B cell (primary cell): ENCODE measurements around the gene BRAF. TPM values are rescaled to one million over a fixed set of nuclear protein-coding genes. Genes with fewer than 3 reads are reported as not detected.

ENCODE experiments used
- ATAC-seq: fragments of 200-7000 bp; cut with Tn5 transposase; one replicate; pipeline ENCODE4 v1.10.0; 2021; ENCODE audit warnings: low read depth, mild to moderate bottlenecking, moderate number of reproducible peaks, moderate library complexity
- CTCF ChIA-PET: fragments of 350-600 bp; sonication (Branson Sonifier 250); formaldehyde crosslinking; loops from one replicate; lab custom pipeline; 2021; ENCODE audit warnings: antibody characterized with exemption, inconsistent platforms; lab: Charles Lee
- POLR2A ChIA-PET: fragments of 350-600 bp; sonication (Branson Sonifier 250); formaldehyde crosslinking; loops from one replicate; lab custom pipeline; 2021; ENCODE audit warnings: antibody characterized with exemption; lab: Charles Lee
- DNase-seq: peaks from one replicate; pipeline ENCODE4 v3.0.0; 2013
- H2AFZ ChIP-seq: 2 replicates; pipeline ENCODE4 v1.6.1; 2012; ENCODE audit warnings: mild to moderate bottlenecking, low read depth, low read length; ENCODE audit not compliant: insufficient read depth, poor library complexity, severe bottlenecking
- H3K27ac ChIP-seq, 2 donors: 1 replicate in 1 of 2; 2 replicates in 1 of 2; pipeline ENCODE4 v1.5.1; 2012 to 2013; ENCODE audit warnings: low read length in 2 of 2, mild to moderate bottlenecking in 2 of 2, moderate library complexity in 1 of 2
- H3K27me3 ChIP-seq, 4 experiments: fragments of 200-600 bp in 1 of 4; sonication (generic) in 1 of 4; replicated peaks in 1 of 4; 1 replicate in 2 of 4; 2 replicates in 2 of 4; pipeline versions ENCODE4 v1.6.1 to v1.7.0; 2013 to 2016; ENCODE audit warnings: low read length in 3 of 4, mild to moderate bottlenecking in 2 of 4, mixed read lengths in 1 of 4, moderate library complexity in 1 of 4; ENCODE audit not compliant: insufficient read depth in 4 of 4, control insufficient read depth in 3 of 4; ENCODE audit errors: control extremely low read depth in 1 of 4
- H3K36me3 ChIP-seq, 2 experiments: replicated peaks in 1 of 2; 1 replicate in 1 of 2; 2 replicates in 1 of 2; pipeline versions ENCODE4 v1.6.1 to v1.7.1; 2013; ENCODE audit warnings: low read length in 1 of 2; ENCODE audit not compliant: insufficient read depth in 2 of 2, control insufficient read depth in 1 of 2; ENCODE audit errors: control extremely low read depth in 1 of 2, extremely low read depth in 1 of 2
- H3K4me1 ChIP-seq, 2 donors: fragments of 200-600 bp in 1 of 2; sonication (generic) in 1 of 2; 1 replicate in 1 of 2; 2 replicates in 1 of 2; pipeline versions ENCODE4 v1.5.1 to v1.6.1; 2013 to 2017; ENCODE audit warnings: low read length in 2 of 2; ENCODE audit not compliant: control insufficient read depth in 2 of 2, insufficient read depth in 2 of 2
- H3K4me2 ChIP-seq: replicated peaks from 2 replicates; pipeline ENCODE3; 2012; ENCODE audit warnings: mild to moderate bottlenecking, low read depth, low read length; ENCODE audit not compliant: poor library complexity, severe bottlenecking
- H3K4me3 ChIP-seq, 5 experiments: fragments of 200-600 bp in 1 of 5; sonication (generic) in 1 of 5; 1 replicate in 3 of 5; 2 replicates in 2 of 5; pipeline versions ENCODE4 v1.5.1 to v1.7.0; 2011 to 2016; ENCODE audit warnings: low read length in 4 of 5, mild to moderate bottlenecking in 4 of 5, low read depth in 2 of 5, control low read depth in 1 of 5, moderate library complexity in 1 of 5; ENCODE audit not compliant: insufficient read depth in 1 of 5; ENCODE audit errors: control extremely low read depth in 1 of 5, extremely low read depth in 1 of 5
- H3K79me2 ChIP-seq: fragments of 200-600 bp; sonication (generic); one replicate; pipeline ENCODE4 v1.6.0; 2016; ENCODE audit warnings: low read length; ENCODE audit not compliant: control insufficient read depth, insufficient read depth
- H3K9ac ChIP-seq: fragments of 200-600 bp; sonication (generic); 2 replicates; pipeline ENCODE4 v1.6.1; 2017; ENCODE audit warnings: mild to moderate bottlenecking, low read length, moderate library complexity
- H3K9me3 ChIP-seq, 3 donors: one replicate each; pipeline versions ENCODE4 v1.6.1 to v1.7.1; 2013; ENCODE audit warnings: low read length in 2 of 3; ENCODE audit not compliant: control insufficient read depth in 2 of 3, insufficient read depth in 1 of 3; ENCODE audit errors: control extremely low read depth in 1 of 3
- H4K20me1 ChIP-seq: 2 replicates; pipeline ENCODE4 v1.6.0; 2012; ENCODE audit warnings: mild to moderate bottlenecking, low read length; ENCODE audit not compliant: insufficient read depth, control insufficient read depth, poor library complexity, severe bottlenecking
- H3K27ac Mint-ChIP-seq: one replicate; pipeline ENCODE4 v1.8.0; 2021; ENCODE audit warnings: mixed read lengths
- H3K27me3 Mint-ChIP-seq: one replicate; pipeline ENCODE4 v1.8.0; 2021; ENCODE audit warnings: mixed read lengths
- H3K4me1 Mint-ChIP-seq: one replicate; pipeline ENCODE4 v1.8.0; 2021; ENCODE audit warnings: mixed read lengths
- H3K4me3 Mint-ChIP-seq: one replicate; pipeline ENCODE4 v1.8.0; 2021; ENCODE audit warnings: mixed read lengths
- H3K9me3 Mint-ChIP-seq: one replicate; pipeline ENCODE4 v1.8.0; 2022; ENCODE audit warnings: mixed read lengths; ENCODE audit not compliant: insufficient read depth
- CTCF ChIP-seq: fragments of 200-600 bp; IDR thresholded peaks from one replicate; pipeline ENCODE4 v1.8.0; 2022; ENCODE audit warnings: antibody characterized with exemption, mild to moderate bottlenecking
- EZH2 ChIP-seq: IDR thresholded peaks from 2 replicates; pipeline ENCODE4 v1.6.1; 2012; ENCODE audit warnings: borderline replicate concordance, low read depth, mild to moderate bottlenecking, moderate library complexity, low read length; ENCODE audit not compliant: insufficient read depth, poor library complexity, severe bottlenecking
- WGBS: methylation state at CpG from one replicate; pipeline ENCODE4 v1.1.5; 2013; ENCODE audit warnings: missing lambda C conversion rate; ENCODE audit not compliant: insufficient coverage; 5-methylcytosine and 5-hydroxymethylcytosine counted together
- intact Hi-C: fragments of 100-400 bp; cut with micrococcal nuclease; formaldehyde crosslinking; loops from one replicate; pipeline ENCODE4 v1.10.0; 2022
- polyA plus RNA-seq: library from polyadenylated mRNA; depleted of rRNA; stranded (reverse); fragments of >200 nt; gene quantifications from 2 replicates; pipeline ENCODE4 v1.2.3, GENCODE V29; 2012
- total RNA-seq, 2 donors: library from RNA; stranded (reverse); fragments of 120-200 nt in 1 of 2; gene quantifications; 1 replicate in 1 of 2; 2 replicates in 1 of 2; pipeline versions ENCODE4 v1.2.3 to v1.2.4, GENCODE V29; 2013 to 2022

The BRAF gene
- total and polyA plus RNA-seq, 2 donors (not counting 1 experiment from before 2014, with no cell fraction given), result 13.5 to 90.9 TPM

- Mint-ChIP-seq H3K4me3 (no peak overlapping the region), H3K27ac (no peak overlapping the region), H3K27me3 (no peaks in the 10 kb centered on the region), H3K4me1 (peaks cover 37% of the 10 kb centered on the region), H3K9me3 (no peaks in the 10 kb centered on the region)
- H3K27ac ChIP-seq, result no peak overlapping the region
- no peak for TF ChIP-seq CTCF
- TF ChIP-seq EZH2, result no peak
- CTCF ChIA-PET, result interaction anchor here (0.7 kb wide), 1 partner anchor 133 kb away, joined by 3 read pairs; no protein-coding TSS in a partner anchor
- 100% methylated on average over 7 of the region's 9 CpGs for WGBS
- DNase-seq, result no peak
- ATAC-seq, result no peak
- peaks cover 0 to 37% of the 10 kb centered on the region in 2 experiments for H3K36me3 ChIP-seq
- no peak overlapping the region for H3K4me3 ChIP-seq
- no peak overlapping the region for H3K4me2 ChIP-seq
- H3K79me2 ChIP-seq, result peaks cover 40% of the 10 kb centered on the region
- H3K9ac ChIP-seq, result no peak overlapping the region
- H3K9me3 ChIP-seq, result no peaks in the 10 kb centered on the region
- POLR2A ChIA-PET, result no interaction called here
- no peaks in the 10 kb centered on the region for H4K20me1 ChIP-seq
- no peaks in the 10 kb centered on the region for H3K27me3 ChIP-seq
- intact Hi-C loops, result loop anchor here (10.0 kb wide), 2 partner anchors 284 to 1334 kb away; partner anchors contain the start of genes FMC1 and SLC37A3
- H2AFZ ChIP-seq, result no peak overlapping the region
- H3K4me1 ChIP-seq, result peaks cover 34 to 38% of the 10 kb centered on the region in 2 donors
Observed at GRCh38 chr7:140679186-140679585, 245.5 kb downstream of the BRAF start.

- H3K4me2 ChIP-seq, result no peak overlapping the region
- no peaks in the 10 kb centered on the region for H4K20me1 ChIP-seq
- no peak overlapping the region for H2AFZ ChIP-seq
- TF ChIP-seq EZH2, result no peak
- no peak for TF ChIP-seq CTCF
- no peak overlapping the region for H3K4me3 ChIP-seq
- 98% methylated on average over 7 of the region's 7 CpGs for WGBS
- peaks cover 39 to 43% of the 10 kb centered on the region in 2 donors for H3K4me1 ChIP-seq
- H3K36me3 ChIP-seq, result peaks cover 0 to 34% of the 10 kb centered on the region in 2 experiments
- no peak overlapping the region for H3K9ac ChIP-seq
- H3K27me3 Mint-ChIP-seq, result no peaks in the 10 kb centered on the region
- H3K79me2 ChIP-seq, result peaks cover 40% of the 10 kb centered on the region
- no peak overlapping the region for H3K4me3 Mint-ChIP-seq
- H3K27ac Mint-ChIP-seq, result no peak overlapping the region
- H3K9me3 ChIP-seq, result peaks cover 0 to 4% (median 0%) of the 10 kb centered on the region in 3 donors
- CTCF ChIA-PET, result interaction anchor here (0.7 to 1.1 kb wide), 2 partner anchors 133 kb away, joined by 3 read pairs; no protein-coding TSS in a partner anchor
- intact Hi-C loops, result loop anchor here (10.0 kb wide), 2 partner anchors 284 to 1334 kb away; partner anchors contain the start of genes FMC1 and SLC37A3
- ATAC-seq, result no peak
- no peak for DNase-seq
- H3K27me3 ChIP-seq, result no peaks in the 10 kb centered on the region
- H3K4me1 Mint-ChIP-seq, result peaks cover 41% of the 10 kb centered on the region
- H3K27ac ChIP-seq, result no peak overlapping the region
- POLR2A ChIA-PET, result no interaction called here
- no peaks in the 10 kb centered on the region for H3K9me3 Mint-ChIP-seq
Observed at GRCh38 chr7:140678816-140679130, 246.0 kb downstream of the BRAF start.
